SK-N-SH treated with all-trans-retinoic acid at 6 μM for 48 hours (cell line): Measurements from ENCODE around the gene HLA-C.

Experiments used
- ISL1 ChIP-seq: fragments of 250-450 bp; sonication (Bioruptor Pico); IDR thresholded peaks from 2 replicates; pipeline ENCODE4 v2.1.2; 2022; ENCODE audit warnings: mild to moderate bottlenecking, moderate library complexity
- PPARA ChIP-seq: fragments of 250-450 bp; sonication (Bioruptor Pico); IDR thresholded peaks from 2 replicates; pipeline ENCODE4 v1.5.0; 2020; ENCODE audit warnings: mild to moderate bottlenecking, borderline replicate concordance
- RARB ChIP-seq: fragments of 250-450 bp; sonication (Bioruptor Pico); IDR thresholded peaks from 2 replicates; pipeline ENCODE4 v1.8.0; 2021; ENCODE audit warnings: mild to moderate bottlenecking, moderate library complexity
- ZNF70 ChIP-seq: fragments of 450-650 bp; formaldehyde crosslinking; IDR thresholded peaks from 2 replicates; pipeline ENCODE4 v1.5.0; 2020; ENCODE audit warnings: mild to moderate bottlenecking, moderate library complexity
- ZNF8 ChIP-seq: fragments of 450-650 bp; formaldehyde crosslinking; IDR thresholded peaks from 2 replicates; pipeline ENCODE4 v1.5.0; 2020; ENCODE audit warnings: mild to moderate bottlenecking, moderate library complexity

DNA sequence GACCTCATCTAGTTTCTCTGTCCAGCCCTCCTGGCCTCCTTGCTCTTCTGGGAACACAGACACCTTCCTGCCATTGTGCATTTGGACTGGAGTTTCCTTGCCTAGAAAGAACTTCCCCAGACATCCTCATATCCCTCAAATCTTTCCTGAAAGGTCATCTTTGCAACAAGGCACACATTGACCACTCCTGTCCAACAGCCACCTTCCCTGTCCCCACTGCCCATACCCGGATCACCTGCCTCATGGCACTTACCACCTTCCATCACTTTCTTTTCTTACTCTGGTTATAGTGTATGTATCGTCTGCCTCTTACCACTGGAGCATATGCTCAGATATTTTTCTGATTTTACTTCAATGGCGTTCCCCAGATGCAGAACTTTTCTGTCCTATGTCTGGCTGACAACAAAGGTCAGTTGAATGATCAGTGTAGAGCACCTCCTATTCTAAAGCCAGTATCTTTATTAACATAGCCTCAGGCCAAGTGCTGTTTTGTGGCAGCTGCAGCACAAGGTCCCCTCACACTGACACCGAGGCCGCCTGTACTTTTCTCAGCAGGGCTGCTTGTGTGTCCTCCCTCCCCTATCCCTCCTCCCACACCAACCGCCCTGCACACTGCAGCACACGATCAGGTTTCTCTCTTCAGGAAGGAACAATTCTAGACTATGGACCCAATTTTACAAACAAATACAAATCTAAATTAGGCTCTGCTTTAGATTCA lies 4.1 kb downstream of the HLA-C start:
- no peak for TF ChIP-seq ZNF8 (CRISPR knock-in tag)
- no peak for TF ChIP-seq ZNF70 (CRISPR knock-in tag)
- TF ChIP-seq RARB: no peak
- TF ChIP-seq PPARA (CRISPR knock-in tag): no peak
- no peak for TF ChIP-seq ISL1 (CRISPR knock-in tag)
